Sigmoid colon (tissue), 4 donors: Measurements from ENCODE around the gene TMPRSS6.

ENCODE experiments used
- EP300 ChIP-seq, 4 donors: sonication (generic); formaldehyde crosslinking; IDR thresholded peaks; one replicate each; pipeline ENCODE4 v1.6.1; 2017; ENCODE audit warnings: antibody characterized with exemption in 4 of 4
- POLR2A ChIP-seq, 2 donors: fragments of 450-650 bp; IDR thresholded peaks; one replicate each; pipeline ENCODE4 v1.6.1; 2016; ENCODE audit warnings: antibody characterized with exemption in 2 of 2, mild to moderate bottlenecking in 2 of 2, moderate library complexity in 2 of 2
- TF ChIP-seq, protein P1 (sequence below), 4 experiments: fragments of 450-650 bp in 3 of 4; fragments of 200-600 bp in 1 of 4; IDR thresholded peaks; one replicate each; pipeline ENCODE4 v1.5.1; 2016 to 2019; ENCODE audit warnings: antibody characterized with exemption in 4 of 4, mild to moderate bottlenecking in 3 of 4, moderate library complexity in 2 of 4

DNA sequence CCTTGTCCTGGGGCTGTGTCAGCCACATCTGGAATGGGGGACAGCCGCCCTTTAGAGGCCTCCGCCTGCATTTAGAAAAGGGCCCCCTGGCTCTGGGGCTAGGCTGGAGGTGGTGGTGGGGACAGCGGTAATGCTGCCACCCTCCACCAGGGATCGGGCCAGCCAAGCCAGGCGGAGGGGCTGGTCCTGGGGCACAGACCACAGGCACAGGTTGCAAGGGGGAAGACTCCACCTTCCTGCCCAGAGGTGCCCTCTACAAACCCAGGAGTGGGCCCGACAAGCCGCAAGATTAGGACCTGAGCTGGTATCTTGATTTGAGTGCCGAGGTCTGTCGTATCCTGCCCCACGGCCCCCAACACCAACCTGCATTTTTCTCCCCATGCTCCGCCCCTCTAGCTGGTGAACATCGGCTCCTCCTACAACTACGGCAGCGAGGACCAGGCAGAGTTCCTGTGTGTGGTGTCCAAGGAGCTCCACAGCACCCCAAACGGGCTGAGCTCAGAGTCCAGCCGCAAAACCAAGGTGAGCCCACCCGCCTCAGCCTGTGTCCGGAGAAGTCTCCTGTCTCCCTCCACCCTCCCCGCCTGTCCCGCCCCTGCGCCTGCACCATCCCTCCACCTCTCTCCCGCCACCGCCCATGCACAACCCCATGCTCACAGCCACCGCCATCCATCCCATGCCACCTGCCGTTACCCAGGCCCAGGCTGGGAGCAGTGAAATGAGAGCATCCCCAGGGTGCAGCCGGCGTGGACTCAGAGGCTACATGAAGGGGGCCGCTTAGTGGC is 50.4 kb downstream of the TMPRSS6 start:
- TF ChIP-seq, protein P1, sequence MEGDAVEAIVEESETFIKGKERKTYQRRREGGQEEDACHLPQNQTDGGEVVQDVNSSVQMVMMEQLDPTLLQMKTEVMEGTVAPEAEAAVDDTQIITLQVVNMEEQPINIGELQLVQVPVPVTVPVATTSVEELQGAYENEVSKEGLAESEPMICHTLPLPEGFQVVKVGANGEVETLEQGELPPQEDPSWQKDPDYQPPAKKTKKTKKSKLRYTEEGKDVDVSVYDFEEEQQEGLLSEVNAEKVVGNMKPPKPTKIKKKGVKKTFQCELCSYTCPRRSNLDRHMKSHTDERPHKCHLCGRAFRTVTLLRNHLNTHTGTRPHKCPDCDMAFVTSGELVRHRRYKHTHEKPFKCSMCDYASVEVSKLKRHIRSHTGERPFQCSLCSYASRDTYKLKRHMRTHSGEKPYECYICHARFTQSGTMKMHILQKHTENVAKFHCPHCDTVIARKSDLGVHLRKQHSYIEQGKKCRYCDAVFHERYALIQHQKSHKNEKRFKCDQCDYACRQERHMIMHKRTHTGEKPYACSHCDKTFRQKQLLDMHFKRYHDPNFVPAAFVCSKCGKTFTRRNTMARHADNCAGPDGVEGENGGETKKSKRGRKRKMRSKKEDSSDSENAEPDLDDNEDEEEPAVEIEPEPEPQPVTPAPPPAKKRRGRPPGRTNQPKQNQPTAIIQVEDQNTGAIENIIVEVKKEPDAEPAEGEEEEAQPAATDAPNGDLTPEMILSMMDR (IDR thresholded peaks at IDR 0.05) = no peak
- TF ChIP-seq POLR2A (IDR thresholded peaks at IDR 0.05) (no peak), EP300 (IDR thresholded peaks at IDR 0.05) (no peak)
